ENCODE data around the gene CARMIL1.
"Not testable (repeated sequence)": the region's sequence is repeated elsewhere in the genome, so short reads cannot be mapped to it uniquely, and the experiment has no call there.

CARMIL1 gene

DNA sequence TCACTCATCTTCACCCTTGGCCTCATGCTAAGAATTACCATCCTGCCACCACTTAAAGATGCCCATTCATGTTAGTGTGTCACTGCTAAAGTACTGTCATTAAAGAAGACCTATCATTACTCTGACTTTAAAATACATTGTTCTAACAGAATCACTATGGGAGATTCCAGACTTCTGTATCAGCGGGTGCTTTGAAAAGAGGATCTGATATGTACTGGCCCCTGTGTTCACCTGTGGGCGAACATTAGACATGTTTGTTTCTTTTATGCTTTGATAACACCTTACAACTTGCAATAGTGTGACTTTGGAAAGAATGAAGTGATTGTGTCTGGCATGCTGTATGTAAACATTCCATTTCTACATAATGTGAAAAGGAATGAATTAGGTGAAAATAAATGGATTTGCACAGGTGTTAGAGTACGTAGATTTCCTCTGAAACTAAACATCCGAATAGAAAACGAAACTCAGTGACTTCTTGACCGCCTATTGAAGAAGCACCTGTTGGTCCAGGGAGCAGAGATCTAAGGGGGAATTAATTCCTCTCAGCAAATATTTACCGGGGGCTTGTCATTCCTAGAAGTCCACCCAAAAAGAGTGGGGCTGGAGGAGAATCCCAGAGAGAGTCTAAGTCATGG, 132.3 kb downstream of the CARMIL1 start:
- no peak for DNase-seq (ENCODE audit: low read depth)

DNA sequence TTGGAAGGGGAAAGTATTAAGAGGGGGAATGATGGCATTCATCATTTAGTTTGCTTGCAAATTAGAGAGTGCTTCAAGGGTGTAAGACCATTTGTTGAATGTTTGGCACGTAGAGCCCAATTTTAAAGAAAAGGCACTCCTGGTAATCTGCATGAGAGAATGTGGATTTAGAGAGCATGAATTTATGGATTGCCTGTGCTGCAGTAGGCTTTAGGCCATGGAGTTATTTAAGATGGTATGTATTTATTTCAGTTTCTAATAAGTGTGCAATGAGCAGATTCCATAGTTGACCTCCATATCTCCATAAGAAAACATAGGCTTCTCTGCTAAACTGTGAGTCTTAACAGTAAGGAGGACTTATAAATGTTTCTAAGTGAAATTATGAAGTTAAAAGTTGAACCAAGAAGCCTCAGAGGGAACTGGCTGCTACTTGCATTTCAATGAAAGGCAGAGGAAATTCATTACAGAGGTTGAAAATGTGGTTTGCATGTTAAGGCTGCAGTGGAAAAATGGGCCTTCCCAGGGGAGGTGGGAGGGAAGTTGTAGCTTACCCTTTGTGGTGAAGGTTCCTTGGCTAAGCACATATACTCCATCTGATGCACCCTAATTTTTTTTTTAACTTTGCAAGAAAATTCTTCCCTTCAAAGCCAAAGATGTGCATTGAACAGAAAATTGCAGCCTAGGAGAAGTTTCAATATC, 134.2 kb downstream of the CARMIL1 start:
- DNase-seq (ENCODE audit: low read depth): no peak

- no peak for DNase-seq (ENCODE audit: low read depth)
These were observed 135.0 kb downstream of the CARMIL1 start for GRCh38 chr6:25414168-25414567.

DNA sequence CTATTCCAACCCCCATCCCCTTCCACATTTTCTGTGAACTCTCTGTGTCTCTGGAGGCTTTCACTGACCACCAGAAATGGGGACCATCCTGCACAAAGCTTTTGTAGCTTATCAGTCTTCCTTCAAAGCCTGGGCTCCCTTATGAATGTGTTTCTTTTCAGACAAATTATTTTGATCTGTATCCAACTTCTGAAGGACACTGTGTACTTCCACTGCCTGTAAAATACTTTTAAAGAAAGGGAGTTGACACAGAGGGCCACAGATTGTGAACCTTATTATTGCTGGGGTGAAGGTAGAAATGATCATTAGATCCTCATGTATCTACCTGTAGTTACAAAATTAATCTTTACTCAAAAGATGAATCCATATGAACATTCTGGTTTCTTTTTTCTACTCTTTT, 135.6 kb downstream of the CARMIL1 start:
- no peak for DNase-seq (ENCODE audit: low read depth)

- no peak for DNase-seq (ENCODE audit: low read depth)
These were observed 136.1 kb downstream of the CARMIL1 start for GRCh38 chr6:25415274-25415673.

- no peak for DNase-seq (ENCODE audit: low read depth)
These were observed 136.5 kb downstream of the CARMIL1 start for GRCh38 chr6:25415701-25416100.

GRCh38 chr6:25417046-25417605, 138.0 kb downstream of the CARMIL1 start:
- no peak for DNase-seq (ENCODE audit: low read depth)

DNA sequence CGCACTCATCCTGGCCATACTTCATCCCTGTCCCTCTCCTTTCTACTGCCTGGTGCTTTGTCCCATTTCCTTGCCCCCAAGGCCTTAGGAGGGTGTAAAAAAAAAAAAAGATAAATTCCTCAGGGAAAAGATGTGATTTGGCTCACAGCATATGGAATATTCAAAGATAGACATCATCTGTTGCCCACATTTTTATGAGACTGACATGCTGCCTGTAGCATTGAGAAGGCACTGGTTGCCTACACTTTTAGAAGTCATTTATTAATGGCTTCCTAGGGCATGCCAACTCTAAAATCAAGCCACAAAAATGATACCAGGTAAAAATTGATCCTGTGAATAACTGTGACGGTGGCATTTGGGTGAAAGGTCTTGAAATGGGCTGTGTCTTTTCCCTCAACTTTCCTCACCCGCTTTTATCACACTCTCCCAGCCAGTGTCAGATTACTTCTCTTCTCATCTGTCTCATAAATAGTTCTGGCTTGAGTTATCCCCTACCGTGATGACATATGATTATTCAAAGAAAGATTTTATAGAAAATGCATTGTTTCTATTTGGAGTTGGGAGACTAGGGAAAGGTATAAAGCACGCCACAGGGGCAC, 139.4 kb downstream of the CARMIL1 start:
- no peak for DNase-seq (ENCODE audit: low read depth)

- DNase-seq (ENCODE audit: low read depth): no peak
These were observed 140.7 kb downstream of the CARMIL1 start for GRCh38 chr6:25419879-25420278.

- DNase-seq (ENCODE audit: low read depth): no peak
These were observed 144.2 kb downstream of the CARMIL1 start for GRCh38 chr6:25423358-25423757.

GRCh38 chr6:25424303-25424702, 145.1 kb downstream of the CARMIL1 start:
- no peak for DNase-seq (ENCODE audit: low read depth)

GRCh38 chr6:25427549-25427948, 148.4 kb downstream of the CARMIL1 start:
- DNase-seq (ENCODE audit: low read depth): no peak

DNA sequence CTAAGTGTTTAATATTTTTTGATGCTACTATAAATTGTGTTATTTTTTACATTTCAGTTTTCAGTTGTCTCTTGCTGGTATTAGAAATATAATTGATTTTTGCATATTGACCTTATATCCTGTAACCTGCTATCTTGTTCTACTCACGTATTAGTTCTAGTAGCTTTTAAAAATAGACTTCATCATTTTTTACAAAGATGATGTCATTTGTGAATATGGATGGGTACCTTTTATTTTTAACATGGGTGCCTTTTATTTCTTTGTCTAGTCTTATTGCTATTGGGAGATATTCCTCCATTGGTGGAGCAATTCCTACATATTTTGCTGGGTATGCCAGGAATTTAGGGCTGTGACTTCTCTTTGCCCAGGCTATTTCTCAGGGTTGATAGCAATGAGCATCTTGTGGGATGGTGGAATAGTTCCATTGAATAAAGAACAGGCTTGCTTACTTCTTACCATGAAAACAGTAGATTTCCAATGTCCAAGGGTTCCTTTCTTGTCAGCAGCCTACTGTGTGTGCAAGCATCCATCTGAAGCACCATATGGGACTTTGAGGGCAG, 149.7 kb downstream of the CARMIL1 start:
- DNase-seq (ENCODE audit: low read depth): no peak

- DNase-seq (ENCODE audit: low read depth): no peak
These were observed 152.3 kb downstream of the CARMIL1 start for GRCh38 chr6:25431306-25431974.

DNA sequence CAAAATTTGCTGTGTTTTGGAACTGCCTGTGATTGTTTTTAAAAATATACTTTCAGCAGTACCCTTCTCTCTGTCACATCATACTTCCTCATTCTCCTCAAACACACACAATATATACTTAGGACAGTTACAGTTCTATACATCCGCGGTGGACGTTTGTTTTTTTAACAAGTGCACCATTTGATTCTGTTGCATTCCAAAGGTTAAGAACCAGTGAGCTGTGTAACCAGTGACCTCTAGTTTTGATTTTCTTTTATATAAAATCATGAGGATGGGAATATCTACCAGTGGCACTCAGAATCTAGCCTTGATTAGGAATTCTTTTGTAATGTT, 152.8 kb downstream of the CARMIL1 start:
- no peak for DNase-seq (ENCODE audit: low read depth)

- DNase-seq (ENCODE audit: low read depth): no peak
These were observed 155.7 kb downstream of the CARMIL1 start for GRCh38 chr6:25434921-25435320.

DNA sequence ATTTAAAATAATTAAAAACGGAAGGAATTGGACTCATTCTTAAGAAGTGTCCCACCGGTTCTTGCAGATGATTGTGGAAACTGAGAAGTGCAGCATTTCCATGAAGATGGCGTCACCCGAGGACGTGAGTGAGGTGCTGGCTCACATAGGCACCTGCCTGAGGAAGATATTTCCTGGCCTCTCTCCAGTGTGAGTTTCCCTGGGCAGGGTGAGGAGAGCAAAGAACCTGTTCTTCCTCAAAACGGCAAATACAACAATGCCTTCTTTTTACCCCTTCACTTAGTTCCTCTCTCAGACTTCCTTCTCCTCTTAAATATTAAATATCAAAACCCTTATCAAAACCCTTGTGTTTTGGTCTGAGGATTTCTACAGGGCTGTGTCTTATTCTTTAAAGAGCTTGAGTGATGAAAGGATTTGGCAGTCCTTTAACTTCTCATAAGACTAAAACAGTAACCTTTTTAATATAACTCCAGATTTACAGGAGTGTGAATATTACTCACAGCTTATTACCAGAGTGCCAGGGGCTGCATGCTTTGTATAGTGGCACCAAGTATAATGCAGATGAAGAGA, 156.3 kb downstream of the CARMIL1 start:
- no peak for DNase-seq (ENCODE audit: low read depth)

GRCh38 chr6:25436760-25437159, 157.6 kb downstream of the CARMIL1 start:
- no peak for DNase-seq (ENCODE audit: low read depth)

GRCh38 chr6:25439368-25439767, 160.2 kb downstream of the CARMIL1 start:
- no peak for DNase-seq (ENCODE audit: low read depth)

DNA sequence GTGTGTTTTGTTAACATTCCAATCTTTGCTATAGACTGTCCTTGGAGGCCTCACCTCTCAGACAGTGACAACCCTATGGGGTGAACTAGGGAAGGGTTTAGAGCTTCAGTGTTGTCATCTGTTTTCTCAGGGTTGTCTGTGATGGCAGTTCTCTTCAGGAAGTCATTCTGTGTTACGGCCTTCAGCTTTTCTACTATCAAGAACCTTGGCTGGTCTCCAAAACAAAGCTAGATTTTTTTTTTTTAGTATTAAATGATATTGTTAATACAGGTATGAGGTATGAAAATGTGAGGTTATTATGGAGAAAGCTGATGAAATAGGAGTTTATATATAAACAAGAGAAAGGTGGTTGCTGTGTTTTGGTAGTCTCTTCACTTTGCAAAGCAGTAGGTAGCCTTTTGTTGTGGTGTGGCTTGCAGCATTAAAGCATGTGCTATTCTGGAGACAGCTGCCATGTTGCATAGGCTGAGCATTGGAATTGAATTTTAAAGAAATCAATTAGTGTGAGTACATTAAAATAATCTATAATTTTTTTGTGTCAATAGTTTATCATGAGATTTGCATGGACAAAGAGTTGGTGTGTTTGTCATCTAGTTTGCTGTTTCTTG, 162.6 kb downstream of the CARMIL1 start:
- DNase-seq (ENCODE audit: low read depth): no peak

- no peak for DNase-seq (ENCODE audit: low read depth)
These were observed 163.7 kb downstream of the CARMIL1 start for GRCh38 chr6:25442898-25443297.

DNA sequence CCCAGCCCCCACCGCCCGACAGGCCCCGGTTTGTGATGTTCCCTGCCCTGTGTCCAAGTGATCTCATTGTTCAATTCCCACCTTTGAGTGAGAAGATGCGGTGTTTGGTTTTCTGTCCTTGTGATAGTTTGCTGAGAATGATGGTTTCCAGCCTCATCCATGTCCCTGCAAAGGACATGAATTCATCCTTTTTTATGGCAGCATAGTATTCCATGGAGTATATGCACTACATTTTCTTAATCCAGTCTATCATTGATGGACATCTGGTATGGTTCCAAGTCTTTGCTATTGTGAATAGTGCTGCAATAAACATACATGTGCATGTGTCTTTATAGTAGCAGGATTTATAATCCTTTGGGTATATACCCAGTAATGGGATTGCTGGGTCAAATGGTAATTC, 165.3 kb downstream of the CARMIL1 start:
- not testable (repeated sequence) for DNase-seq (ENCODE audit: low read depth)
